ENCODE results near the gene HEMK1. TPM values are rescaled to one million over a fixed set of nuclear protein-coding genes. Genes with fewer than 3 reads are reported as not detected.

Gene HEMK1
- total RNA-seq, 1 experiment from 2014 or later: 12.6 TPM

DNA sequence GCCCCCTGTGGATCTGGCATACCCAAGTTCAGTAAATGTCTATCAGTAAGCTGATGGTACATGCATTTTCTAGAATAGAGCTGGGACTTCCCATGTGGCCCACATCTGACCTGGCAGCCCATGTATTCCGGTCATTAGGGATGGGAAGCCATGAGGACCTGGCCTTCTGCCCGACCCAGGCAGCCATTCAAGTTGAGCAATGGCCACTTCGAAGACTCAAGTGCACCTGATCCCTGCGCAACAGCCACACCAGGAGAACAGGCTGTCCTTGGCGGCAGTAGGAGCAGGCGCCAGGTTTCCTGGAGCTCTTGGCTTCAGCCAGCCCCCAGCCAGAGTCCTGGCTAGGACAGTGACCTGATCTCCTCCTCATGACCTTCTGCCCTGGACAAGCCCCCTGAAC lies 14.6 kb downstream of the HEMK1 start:
- no peak for DNase-seq
- Mint-ChIP-seq H3K27me3 (ENCODE audit: insufficient read depth, unreplicated experiment) (no peaks in the 10 kb centered on the region), H3K4me1 (ENCODE audit: low read depth, unreplicated experiment) (peaks cover 17% of the 10 kb centered on the region), H3K9me3 (ENCODE audit: unreplicated experiment) (no peaks in the 10 kb centered on the region), H3K36me3 (ENCODE audit: insufficient read depth, unreplicated experiment) (peaks cover 5% of the 10 kb centered on the region), H3K4me3 (ENCODE audit: unreplicated experiment) (no peak overlapping the region), H3K27ac (ENCODE audit: unreplicated experiment) (peak overlapping the region; percentile 75)
- H3K36me3 ChIP-seq (ENCODE audit: control insufficient read depth, insufficient read depth, low read length): no peaks in the 10 kb centered on the region; the same call in none of the 2 replicates
- H3K4me1 ChIP-seq: peaks cover 23% of the 10 kb centered on the region
- no peaks in the 10 kb centered on the region for H3K27me3 ChIP-seq (replicated peaks; ENCODE audit: control insufficient read depth, insufficient read depth, low read length)
- intact Hi-C loops (cut with micrococcal nuclease; ENCODE audit: unreplicated experiment): loop anchor here (2.0 kb wide), 1 partner anchor 17 kb away; no protein-coding TSS in a partner anchor
- TF ChIP-seq, protein P1, sequence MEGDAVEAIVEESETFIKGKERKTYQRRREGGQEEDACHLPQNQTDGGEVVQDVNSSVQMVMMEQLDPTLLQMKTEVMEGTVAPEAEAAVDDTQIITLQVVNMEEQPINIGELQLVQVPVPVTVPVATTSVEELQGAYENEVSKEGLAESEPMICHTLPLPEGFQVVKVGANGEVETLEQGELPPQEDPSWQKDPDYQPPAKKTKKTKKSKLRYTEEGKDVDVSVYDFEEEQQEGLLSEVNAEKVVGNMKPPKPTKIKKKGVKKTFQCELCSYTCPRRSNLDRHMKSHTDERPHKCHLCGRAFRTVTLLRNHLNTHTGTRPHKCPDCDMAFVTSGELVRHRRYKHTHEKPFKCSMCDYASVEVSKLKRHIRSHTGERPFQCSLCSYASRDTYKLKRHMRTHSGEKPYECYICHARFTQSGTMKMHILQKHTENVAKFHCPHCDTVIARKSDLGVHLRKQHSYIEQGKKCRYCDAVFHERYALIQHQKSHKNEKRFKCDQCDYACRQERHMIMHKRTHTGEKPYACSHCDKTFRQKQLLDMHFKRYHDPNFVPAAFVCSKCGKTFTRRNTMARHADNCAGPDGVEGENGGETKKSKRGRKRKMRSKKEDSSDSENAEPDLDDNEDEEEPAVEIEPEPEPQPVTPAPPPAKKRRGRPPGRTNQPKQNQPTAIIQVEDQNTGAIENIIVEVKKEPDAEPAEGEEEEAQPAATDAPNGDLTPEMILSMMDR (IDR thresholded peaks at IDR 0.05; ENCODE audit: insufficient read depth in 1 of 2, low read depth in 1 of 2, low read length in 1 of 2, severe bottlenecking in 1 of 2, unreplicated experiment in 1 of 2): no peak
- no peaks in the 10 kb centered on the region for H3K9me3 ChIP-seq
- CTCF ChIA-PET: interaction anchor here (0.9 kb wide), 1 partner anchor 28 kb away, joined by 3 read pairs; the partner anchor contains the start of gene CISH
- no TSS peak for BruUV-seq (replicated peaks)
- H3K4me3 ChIP-seq (ENCODE audit: low read depth, low read length): no peak overlapping the region
- POLR2A ChIA-PET: no interaction called here

DNA sequence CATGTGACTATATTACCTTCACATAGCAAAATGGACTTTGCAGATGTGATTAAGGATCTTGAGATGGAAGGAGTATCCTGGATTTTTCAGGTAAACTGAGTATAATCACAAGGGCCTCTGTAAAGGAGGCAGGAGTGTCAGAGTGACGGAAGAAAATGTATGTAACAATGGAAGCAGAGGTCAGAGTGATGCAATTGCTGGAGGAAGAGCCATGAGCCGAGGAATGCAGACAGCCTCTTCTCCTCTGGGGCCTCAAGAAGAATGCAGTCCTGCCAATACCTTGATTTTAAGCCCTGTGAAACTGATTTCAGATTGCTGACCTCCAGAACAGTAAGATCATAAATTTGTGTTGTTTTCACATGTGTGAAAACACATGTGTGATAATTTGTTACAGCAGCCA lies 15.1 kb downstream of the HEMK1 start:
- ChIA-PET POLR2A (no interaction called here), CTCF (no interaction called here)
- H3K4me1 ChIP-seq: peaks cover 25% of the 10 kb centered on the region
- TSS peak; percentile 35 for BruUV-seq (replicated peaks)
- DNase-seq: peak in 1 of 2 experiments; percentile 47
- peaks cover 17% of the 10 kb centered on the region for H3K4me1 Mint-ChIP-seq (ENCODE audit: low read depth, unreplicated experiment)
- H3K36me3 ChIP-seq (ENCODE audit: control insufficient read depth, insufficient read depth, low read length): no peaks in the 10 kb centered on the region; the same call in none of the 2 replicates
- no peaks in the 10 kb centered on the region for H3K9me3 ChIP-seq
- TF ChIP-seq, protein P1 (IDR thresholded peaks at IDR 0.05; ENCODE audit: insufficient read depth in 1 of 2, low read depth in 1 of 2, low read length in 1 of 2, severe bottlenecking in 1 of 2, unreplicated experiment in 1 of 2): no peak
- H3K9me3 Mint-ChIP-seq (ENCODE audit: unreplicated experiment): no peaks in the 10 kb centered on the region
- H3K27me3 ChIP-seq (replicated peaks; ENCODE audit: control insufficient read depth, insufficient read depth, low read length): no peaks in the 10 kb centered on the region
- peaks cover 5% of the 10 kb centered on the region for H3K36me3 Mint-ChIP-seq (ENCODE audit: insufficient read depth, unreplicated experiment)
- no peaks in the 10 kb centered on the region for H3K27me3 Mint-ChIP-seq (ENCODE audit: insufficient read depth, unreplicated experiment)
- no peak overlapping the region for H3K4me3 Mint-ChIP-seq (ENCODE audit: unreplicated experiment)
- intact Hi-C loops (cut with micrococcal nuclease; ENCODE audit: unreplicated experiment): loop anchor here (2.0 kb wide), 1 partner anchor 16 kb away; no protein-coding TSS in a partner anchor
- H3K4me3 ChIP-seq (ENCODE audit: low read depth, low read length): no peak overlapping the region
- H3K27ac Mint-ChIP-seq (ENCODE audit: unreplicated experiment): peak overlapping the region; percentile 75

DNA sequence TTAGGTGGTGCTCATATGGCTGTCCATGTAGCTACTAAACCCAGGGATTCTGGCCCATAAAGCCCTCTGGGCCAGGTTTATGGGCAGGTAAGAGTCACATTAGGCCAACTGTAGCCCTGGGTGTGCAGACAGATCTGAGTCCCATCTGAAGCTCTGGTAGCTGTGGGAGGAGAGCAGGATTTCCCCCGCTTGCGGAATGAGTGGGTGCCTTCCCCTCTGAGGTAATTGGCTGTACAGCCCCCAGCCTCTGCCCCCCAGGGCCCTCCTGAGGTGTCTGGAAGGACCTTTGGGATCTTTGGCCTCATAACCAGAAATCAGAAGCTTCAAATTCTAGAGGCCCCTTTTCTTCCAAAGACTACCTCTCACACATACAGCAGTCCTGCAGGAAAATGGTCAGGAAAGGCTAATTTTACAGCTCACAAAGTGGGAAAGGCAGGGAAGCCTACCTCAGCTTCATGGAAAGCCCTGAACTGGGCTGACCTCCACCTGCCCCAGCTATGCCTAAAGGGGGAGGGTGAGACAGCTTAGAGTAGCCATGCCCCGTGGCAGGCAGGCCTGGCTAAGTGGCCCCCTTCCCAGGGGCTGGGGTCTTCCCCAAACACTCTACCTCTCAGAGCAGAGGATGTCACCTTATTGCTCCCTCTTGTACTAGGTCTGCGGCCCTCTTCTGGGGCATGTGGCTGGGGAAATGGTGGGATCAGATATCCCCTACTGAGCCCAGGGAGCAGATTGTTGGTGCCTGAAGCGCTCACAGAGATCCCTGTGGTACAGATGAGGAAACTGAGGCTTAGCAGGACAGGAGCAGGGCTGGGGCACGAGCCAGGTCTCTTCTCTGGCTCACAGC lies 16.8 kb downstream of the HEMK1 start:
- no peak overlapping the region for H3K4me3 Mint-ChIP-seq (ENCODE audit: unreplicated experiment)
- peaks cover 5% of the 10 kb centered on the region for H3K36me3 Mint-ChIP-seq (ENCODE audit: insufficient read depth, unreplicated experiment)
- TF ChIP-seq, protein P1 (IDR thresholded peaks at IDR 0.05; ENCODE audit: insufficient read depth in 1 of 2, low read depth in 1 of 2, low read length in 1 of 2, severe bottlenecking in 1 of 2, unreplicated experiment in 1 of 2): no peak
- H3K9me3 ChIP-seq: no peaks in the 10 kb centered on the region
- H3K4me1 ChIP-seq: peaks cover 25% of the 10 kb centered on the region
- ChIA-PET CTCF (interaction anchor here (1.0 kb wide), 1 partner anchor 30 kb away, joined by 3 read pairs; no protein-coding TSS in a partner anchor), POLR2A (no interaction called here)
- intact Hi-C loops (cut with micrococcal nuclease; ENCODE audit: unreplicated experiment): loop anchor here (2.0 kb wide), 1 partner anchor 15 kb away; no protein-coding TSS in a partner anchor
- no peaks in the 10 kb centered on the region for H3K27me3 ChIP-seq (replicated peaks; ENCODE audit: control insufficient read depth, insufficient read depth, low read length)
- no TSS peak for BruUV-seq (replicated peaks)
- no peak overlapping the region for H3K27ac Mint-ChIP-seq (ENCODE audit: unreplicated experiment)
- no peak overlapping the region for H3K4me3 ChIP-seq (ENCODE audit: low read depth, low read length)
- DNase-seq: no peak
- peaks cover 17% of the 10 kb centered on the region for H3K4me1 Mint-ChIP-seq (ENCODE audit: low read depth, unreplicated experiment)
- H3K27me3 Mint-ChIP-seq (ENCODE audit: insufficient read depth, unreplicated experiment): no peaks in the 10 kb centered on the region
- no peaks in the 10 kb centered on the region; the same call in none of the 2 replicates for H3K36me3 ChIP-seq (ENCODE audit: control insufficient read depth, insufficient read depth, low read length)
- H3K9me3 Mint-ChIP-seq (ENCODE audit: unreplicated experiment): no peaks in the 10 kb centered on the region
